HG03196 (cell line): ENCODE data around the gene JMJD7.

Experiments used
- ATAC-seq: cut with Tn5 transposase; IDR thresholded peaks from one replicate; pipeline ENCODE4 v1.9.1; 2021; ENCODE audit not compliant: unreplicated experiment

Gene JMJD7

DNA sequence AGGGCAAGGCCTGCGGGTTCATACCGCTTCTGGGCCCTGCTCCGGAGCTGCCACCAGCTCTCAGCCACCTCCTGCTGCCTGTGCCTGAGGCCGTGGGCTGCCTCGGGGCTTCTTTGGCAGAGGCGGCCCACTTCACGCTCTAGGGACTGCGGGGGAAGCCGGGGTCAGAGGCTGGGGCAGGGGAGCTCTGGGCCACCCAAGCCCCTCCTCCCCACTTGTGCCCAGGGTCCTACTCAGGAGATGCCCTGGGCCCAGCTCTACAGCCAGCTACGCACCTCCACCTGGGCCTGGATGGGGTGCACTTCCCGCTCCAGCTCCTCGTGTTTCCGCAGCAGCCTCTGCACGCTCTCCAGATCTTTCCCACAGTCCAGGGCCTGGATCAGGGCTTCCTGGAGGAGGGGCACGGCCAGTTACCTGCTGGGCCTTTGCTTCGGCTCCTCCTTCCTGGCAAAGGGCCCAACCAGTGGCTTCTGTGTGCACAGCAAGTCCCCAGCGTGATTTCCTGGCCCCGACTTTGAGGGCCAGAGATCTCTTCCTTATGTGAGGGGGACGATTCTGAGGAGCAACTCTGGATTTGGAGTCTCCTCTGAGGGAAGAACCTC lies 34.7 kb downstream of the JMJD7 start:
- ATAC-seq, result no peak

DNA sequence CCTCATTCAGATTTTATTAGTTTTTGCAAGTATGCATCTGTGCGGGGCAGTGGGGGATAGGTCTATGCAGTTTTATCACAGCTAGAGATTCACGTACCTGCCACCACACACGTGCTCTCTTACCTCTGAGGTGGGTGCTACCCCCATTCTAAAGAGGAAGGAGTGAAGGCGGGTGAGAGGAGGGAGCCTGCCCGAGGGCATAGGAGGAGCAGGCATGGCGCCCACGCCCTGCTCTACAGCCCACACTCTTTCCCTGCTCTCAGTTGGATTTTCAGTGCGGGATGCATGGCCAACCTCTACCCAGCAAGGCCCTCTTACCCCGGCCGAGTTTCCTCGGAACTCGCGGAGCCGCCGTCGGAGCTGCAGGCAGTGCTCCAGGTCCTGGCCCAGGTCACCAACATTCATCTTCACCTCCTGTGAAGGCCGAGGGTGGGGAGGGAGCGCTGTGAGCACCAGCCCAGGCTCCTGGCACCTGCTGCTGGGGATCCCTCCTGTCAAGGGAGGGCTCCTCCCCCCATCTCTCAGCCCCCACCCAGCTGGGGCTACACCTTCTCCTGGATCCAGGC lies 37.7 kb downstream of the JMJD7 start:
- no peak for ATAC-seq

DNA sequence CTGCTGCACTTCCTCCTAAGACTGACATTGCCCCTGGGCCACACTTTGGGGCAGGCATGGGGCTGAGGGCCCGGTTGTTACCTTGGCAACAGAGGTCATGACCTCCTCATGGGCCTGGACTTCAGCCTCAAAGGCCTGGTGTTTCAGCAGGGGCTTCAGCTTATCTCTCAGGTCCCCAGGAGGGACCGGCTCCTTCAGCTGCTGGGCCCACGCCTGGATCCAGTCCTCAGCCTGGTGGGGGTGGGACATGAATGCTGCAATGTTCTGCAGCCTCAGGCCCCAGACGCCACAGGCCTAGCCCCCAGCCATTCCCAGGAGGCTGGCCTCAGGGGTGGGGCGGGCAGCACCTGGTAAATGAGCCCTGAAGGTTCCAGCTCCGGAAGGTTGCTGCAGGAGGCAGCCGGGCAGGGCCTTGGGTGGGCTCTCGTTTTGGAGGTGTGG lies 38.4 kb downstream of the JMJD7 start:
- no peak for ATAC-seq

DNA sequence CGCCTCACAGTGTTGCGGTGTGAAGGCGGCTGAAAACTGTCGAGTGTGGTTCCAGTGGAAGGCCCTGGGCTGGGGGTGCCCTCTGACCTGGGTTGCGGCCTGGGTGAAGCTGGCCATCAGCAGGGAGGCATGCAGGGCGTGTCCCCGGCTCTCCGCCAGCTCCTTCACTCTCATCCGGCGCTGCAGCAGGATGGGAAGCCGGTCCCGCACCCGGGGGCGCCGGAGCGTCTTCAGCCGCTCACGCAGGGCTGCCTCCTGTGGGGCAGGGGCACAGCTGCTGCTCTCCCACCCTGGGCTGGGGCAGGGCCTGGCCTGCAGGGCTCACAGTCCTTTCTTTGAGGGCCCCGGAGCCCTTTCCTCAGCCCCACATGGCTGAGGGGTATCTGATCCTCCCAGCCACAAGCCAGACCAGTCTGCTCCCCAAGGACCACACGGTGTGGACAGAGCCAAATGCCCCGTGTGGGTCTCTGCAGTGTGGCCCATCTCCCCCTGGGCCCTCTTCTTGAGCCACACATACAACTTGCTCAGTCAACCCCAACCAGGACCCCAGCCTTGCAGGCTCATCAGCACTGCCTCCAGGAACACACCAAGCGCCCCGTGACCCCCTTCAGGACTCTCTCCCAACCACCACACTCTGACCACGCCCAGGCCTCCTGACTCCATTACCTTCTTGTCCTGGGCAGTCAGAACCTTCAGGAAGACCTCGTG lies 39.1 kb downstream of the JMJD7 start:
- ATAC-seq, result no peak

DNA sequence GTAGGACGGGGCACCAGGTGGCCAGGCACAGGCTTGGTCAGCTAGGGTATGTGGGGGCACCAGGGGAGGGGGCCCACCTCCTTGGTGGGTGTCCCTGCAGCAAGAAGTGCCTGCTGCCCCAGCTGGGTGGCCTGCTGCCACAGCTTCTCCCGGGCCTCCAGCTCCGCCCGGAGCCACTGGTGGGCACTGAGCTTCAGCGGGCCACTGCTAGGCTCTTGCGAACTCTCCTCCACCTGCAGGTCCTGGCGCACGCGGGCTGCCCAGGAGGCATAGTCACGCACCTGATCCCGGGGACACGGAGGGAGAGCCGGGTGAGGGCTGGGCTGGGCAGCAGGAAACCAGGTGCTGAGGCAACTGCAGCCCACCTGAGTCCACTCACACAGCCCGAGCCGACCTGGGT lies 40.4 kb downstream of the JMJD7 start:
- ATAC-seq, result no peak

DNA sequence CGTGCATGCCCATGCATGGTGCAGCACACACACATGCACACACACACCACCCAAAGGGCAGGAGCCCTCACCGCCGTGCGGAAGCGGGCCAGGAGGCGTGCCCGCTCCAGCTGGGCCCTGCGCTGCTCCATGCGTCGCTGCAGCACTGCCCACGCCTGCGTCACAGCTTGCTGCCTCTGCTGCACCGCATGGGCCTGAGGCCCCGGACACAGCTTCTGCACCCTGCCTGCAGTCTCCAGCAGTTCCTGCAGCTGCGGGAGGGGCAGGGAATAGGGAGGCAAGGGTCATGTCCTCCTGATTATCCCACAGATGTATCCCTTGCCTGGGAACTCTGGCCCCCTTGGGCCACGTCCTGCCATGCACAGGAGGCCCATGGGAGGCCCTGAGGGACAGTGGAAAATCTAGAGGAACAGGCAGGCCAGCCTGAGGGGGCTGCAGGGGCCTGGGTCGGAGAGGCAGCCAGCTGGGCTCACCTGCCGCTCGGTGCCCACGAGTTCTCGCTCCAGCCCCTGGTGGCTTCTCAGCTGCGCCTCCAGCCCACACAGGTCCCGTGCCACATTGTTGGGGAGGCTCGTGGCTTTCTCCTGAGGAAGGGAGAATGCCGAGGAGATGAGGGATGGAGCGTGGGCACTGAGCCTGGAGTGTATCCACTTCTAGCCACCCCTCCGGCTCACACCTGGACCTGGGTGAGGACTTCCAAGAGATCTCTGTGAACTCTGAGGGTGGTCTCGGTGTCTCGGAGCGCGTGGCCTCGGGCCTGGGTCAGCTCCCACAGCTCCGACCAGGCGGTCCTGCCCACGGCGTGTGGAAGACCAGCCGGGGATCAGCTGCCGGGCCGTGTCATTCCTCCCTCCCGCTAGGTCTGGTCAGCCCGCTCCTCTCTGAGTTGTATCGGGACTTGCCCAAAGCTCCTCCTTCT lies 42.1 kb downstream of the JMJD7 start:
- no peak for ATAC-seq

DNA sequence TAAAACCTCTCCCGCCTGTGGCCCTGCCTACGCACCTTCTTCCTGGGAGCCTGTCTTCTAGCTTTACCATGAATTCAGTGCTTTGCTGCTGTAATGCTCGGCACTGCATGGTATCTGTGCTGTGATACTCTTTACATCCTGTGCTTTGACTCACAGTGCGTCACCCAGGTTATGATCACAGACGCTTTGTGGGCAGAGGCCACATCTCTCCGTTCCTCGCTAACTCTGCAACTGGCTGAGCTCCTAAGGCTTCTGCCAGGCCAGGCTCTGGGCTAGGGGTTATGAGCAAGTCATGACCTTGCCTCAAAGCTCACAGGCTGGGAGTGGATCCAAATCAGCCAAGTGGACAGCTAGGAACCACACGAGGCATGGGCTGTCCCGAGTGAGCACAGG lies 42.8 kb downstream of the JMJD7 start:
- no peak for ATAC-seq

DNA sequence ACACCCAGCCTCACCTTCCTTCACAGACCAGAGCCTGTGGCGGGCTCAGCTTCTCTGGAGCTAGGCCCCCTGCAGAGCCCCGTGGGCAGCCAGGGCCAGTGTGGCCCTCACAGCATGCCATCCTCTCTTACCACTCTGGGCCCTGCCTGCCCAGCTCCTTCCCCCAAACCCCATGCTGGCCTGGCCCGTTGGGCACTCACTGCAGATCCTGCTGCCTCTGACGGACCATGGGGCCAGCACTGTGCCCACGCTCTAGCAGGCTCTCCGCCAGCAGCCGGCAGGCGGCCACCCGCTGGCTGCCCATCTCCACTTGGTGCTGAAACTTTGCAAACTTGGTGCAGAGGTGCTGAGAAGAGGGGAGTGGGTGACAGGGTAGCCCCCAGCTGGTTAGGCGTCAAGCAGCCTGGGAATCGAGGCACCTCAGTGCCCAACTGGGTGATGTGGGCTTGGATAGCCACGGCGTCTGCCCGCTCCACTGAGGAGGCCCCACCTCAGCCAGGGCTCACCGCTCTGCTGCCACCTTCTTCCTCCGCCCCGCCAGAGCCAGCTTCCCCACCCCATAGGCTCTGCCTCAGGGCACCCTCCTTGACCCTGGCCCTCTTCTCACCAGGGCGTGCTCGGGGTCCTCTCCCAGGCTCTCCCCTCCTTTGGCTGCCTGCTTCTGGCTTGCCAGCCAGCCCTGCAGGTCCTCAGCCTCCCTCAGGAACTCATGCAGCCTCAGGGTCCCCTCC lies 43.4 kb downstream of the JMJD7 start:
- ATAC-seq, result no peak

DNA sequence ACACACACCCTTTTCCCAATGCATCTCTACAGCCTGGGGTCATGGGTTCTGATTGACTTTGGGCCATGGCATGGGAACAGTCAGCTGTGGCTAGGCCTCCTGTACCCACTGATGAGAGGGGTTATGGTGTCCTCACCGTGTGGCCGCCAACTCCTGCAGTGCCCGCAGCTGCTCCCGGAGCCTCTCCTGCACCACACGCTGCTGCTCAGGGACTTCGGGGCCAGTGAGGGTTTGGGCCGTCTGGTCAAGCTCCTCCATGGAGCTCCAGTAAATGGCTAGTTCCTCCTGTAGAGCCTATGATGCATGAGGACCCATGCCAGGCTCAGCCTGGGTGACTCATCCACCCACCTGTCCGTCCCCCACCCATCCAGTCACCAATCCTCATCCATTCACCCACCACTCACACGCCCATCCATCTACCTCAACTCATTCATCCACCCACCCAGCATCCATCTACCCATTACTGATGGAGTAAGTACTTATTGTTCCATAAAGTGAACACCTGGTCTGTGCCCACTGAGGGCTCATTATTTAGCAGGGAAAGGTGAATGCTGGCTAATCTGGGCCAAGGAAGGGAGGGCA lies 44.4 kb downstream of the JMJD7 start:
- ATAC-seq, result no peak

DNA sequence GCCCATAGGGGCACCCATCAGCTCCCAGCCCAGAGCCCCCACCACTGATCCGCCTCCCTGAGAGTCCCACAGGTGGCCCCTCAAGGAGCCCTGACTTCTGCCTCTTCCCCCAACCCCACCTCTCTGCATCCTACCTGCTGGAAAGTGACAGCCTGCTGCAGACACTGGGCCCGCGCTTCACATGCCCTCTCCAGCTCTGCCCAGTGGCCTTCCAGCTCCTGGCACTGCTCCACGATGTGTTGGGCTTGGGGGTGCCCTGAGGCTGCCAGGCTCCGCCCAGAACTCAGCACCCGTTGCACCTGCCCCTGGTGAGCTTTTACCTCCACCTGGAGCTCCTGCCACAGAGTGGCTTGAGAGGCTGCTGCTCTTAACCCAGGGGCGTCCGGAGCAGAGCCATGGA lies 45.8 kb downstream of the JMJD7 start:
- ATAC-seq, result no peak

DNA sequence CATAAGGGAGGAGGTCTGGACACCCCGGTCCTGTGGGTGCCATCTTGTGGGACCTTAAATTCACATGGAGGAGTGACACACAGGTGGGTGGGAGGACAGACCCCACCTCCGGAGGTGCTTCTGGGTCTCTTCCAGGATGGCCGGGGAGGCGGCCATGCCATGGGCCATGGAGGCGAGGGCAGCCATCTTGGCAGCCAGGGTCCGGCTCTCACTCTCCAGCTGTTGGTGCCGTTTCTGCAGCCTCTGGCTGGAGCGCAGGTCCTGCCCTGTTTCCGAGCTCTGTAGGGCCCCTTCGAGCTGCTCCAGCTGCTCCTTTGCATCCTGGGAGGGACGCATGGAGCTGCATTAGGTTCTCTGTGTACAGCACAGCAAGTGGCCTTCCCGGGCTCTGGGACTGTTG lies 46.8 kb downstream of the JMJD7 start:
- ATAC-seq, result no peak

DNA sequence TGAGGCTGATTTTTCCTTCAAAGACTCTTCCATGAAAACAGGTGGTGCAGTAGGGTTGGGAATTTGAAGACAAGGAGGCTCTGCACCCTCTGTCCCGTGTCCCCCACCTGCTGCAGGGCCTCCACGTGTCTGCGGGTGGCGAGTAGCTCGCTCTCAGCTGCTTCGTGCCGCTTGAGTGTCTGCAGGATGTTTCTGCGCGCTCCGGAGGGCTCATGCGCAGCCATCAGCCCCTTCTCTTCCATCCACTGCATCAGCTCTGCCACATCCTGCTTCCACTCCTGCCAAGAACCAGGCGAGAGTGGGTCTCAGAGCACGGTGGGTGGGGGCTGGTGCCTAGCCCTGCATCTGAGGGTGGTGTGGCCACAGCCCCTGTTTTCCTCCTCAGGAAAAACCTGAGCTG lies 48.1 kb downstream of the JMJD7 start:
- no peak for ATAC-seq

DNA sequence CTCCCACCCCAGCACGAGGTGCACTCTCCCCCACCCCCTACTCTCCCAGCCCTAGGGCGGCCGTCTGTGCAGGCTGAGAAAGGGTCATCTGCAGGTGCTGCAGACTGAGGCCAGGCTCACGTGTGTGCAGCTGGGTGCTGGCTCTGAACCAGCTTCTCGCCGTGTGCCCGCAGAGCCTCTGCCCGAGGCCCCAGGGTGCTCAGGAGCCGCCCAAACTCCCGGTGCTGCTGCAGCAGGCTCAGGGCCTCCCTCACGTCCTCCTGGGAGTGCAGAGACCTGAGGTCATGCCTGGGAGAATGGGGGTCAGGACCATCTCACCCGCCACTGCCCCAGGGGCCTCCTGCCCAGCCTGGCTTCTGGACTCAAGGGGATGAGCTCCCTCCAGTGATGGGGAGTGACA lies 48.8 kb downstream of the JMJD7 start:
- no peak for ATAC-seq

DNA sequence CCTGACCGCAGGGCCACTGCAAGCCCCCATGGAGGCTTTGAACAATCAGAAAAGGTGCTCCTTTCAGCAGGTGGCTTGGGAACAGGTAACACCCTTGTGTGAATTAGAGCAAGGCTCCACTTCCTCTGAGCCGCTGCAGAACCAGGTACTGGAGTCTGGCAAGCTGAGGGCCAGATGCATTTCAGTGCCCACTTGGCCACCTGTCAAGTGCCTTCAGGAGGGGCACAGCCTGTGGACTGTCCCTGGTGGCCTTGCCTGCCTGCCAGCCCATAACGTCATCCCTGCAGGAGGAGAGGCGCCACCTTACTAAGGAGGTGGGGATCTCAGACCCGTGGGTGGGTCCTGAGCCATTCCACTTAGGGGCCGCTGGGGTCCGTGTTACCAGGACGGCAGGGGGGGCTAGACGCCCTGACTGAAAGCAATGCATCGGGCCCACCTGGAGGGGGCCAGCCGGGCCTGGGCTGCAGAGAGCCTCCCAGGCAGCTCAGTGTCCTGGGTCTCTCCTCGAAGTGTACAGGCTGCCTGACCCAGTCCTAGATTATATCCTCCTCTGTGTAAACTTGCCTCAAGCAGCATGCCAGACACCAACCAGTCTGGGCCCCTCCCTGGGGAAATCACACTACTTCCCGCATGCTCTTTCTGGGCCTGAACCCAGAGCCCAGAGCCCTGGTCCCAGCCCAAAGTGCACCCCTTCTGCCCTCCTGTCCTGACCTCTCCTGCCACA lies 49.9 kb downstream of the JMJD7 start:
- ATAC-seq, result no peak

DNA sequence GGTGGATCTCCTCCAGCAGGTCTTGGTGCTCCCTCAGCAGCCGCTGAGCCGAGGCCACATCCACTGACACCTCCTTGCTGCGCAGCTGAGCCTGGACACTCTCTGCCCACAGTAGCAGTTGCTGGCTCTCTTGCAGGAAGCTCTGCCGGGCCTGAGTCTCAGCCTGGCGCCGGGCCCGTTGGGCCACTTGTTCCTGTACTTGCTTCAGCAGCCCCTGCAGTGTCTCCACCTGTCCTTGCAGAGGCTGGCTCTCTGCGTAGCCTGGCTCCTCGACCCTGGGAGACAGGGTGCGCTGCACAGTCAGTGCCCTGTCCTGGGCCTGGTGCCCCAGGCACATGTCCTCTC lies 50.4 kb downstream of the JMJD7 start:
- no peak for ATAC-seq

DNA sequence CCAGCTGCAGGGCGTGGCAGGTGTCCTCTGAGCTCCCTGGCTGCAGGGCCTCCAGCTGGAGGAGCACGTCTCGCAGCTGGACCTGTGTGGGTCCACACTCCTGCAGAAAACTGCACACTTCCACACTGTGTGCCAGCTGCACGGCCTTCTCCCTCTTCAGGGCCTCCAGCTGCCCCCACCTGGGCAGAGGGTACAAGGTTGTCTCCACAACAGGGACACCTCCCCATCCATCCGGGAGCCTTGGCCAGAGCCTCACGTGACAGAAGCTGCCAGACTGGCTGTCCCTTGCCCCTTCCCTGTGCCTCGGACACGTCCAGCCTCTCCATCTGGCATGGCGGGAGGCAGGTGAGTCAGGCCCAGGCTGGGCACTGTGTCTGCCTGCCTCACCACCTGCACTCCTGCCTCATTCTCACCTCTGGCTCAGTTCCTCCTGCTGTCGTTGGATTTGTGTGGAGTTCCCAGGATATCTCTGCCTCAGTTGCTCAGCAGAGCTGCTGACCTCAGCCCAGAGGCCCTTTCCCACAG lies 51.5 kb downstream of the JMJD7 start:
- no peak for ATAC-seq

DNA sequence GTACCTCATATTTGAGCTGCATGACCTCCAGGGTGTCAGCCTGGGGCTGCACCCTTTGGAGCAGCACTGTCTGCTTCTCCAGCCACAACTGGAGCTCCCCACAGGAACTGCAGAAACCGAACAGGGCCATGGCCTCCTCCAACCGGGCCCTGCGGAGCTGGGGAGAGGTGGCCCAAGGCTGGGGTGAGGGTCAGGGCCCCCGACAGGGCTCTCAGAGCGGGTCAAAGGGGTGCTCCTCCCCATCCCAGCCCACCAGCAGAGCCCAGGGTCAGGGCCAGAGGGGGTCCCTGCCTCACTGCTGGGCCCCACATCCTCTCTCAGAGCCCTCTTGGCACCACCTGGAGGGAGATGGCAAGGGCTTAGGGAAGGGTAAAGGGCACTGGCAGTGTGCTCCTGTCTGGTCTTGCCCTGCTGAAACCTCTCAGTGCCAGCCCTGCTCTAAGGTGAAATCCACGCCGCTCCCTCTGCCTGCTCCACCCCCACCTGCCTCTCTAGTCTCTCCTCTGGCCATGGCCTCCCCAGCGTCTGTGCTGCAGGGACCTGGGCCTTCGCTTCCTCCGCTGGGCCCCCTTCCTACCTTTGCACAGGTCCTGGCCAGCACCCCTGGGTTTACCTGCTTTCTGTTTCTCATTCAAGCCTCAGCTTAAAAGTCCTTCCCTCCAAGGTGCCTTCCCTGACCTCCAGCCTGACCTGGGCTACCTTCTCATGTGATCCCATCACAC lies 52.4 kb downstream of the JMJD7 start:
- ATAC-seq, result no peak

DNA sequence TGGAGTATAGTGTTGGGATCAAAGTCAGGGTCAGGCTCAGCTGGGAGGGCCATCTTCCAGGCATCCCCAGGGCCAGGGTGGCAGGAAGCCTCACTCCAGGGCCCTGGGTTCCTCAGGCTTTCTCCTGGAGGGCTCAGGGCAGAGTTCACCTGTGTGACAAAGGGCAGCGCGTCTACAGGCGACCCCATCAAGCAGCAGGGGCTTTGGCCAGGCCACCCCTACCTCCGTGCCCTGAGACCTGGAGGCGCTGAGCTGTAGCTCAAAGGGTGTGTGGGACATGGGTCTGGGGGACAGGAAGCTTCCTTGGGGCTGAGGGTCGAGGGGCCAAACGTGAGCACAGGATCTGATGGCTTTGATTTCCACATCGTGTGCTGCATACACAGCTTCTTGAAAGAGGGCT lies 53.2 kb downstream of the JMJD7 start:
- ATAC-seq, result no peak

DNA sequence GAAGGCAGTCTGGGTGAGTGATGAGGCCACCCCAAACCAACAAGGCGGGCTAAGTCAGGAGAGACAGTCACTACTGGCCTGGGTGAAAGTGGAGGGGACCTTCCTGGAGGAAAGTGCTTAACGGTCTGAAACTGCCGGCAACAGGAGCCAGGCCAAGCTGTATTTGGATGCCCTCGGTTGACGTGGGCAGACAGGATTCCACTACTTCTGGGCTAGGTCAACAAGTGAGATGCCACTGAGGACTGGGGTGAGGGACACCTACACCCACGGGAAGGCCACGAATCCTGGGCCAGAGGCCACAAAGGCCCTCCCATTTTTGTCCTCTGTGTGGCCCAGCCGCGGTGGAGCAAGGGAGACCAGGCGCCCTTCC lies 53.6 kb downstream of the JMJD7 start:
- ATAC-seq, result no peak
